HG02973 (cell line): ENCODE data around the gene ATF1.
"Not testable (repeated sequence)": the region's sequence is repeated elsewhere in the genome, so short reads cannot be mapped to it uniquely, and the experiment has no call there.

Experiments used
- ATAC-seq: cut with Tn5 transposase; IDR thresholded peaks from one replicate; pipeline ENCODE4 v1.9.1; 2021; ENCODE audit warnings: moderate library complexity; ENCODE audit not compliant: unreplicated experiment

The ATF1 gene

GRCh38 chr12:50751948-50752721, 11.8 kb upstream of the ATF1 start:
- no peak for ATAC-seq

GRCh38 chr12:50753232-50753769, 10.6 kb upstream of the ATF1 start:
- ATAC-seq: no peak

GRCh38 chr12:50764286-50765094, 589 bp downstream of the ATF1 start:
- ATAC-seq: peak; percentile 35

GRCh38 chr12:50765095-50765911, 1.4 kb downstream of the ATF1 start:
- ATAC-seq: no peak

GRCh38 chr12:50768391-50768790, 4.5 kb downstream of the ATF1 start:
- no peak for ATAC-seq

GRCh38 chr12:50768813-50769212, 4.9 kb downstream of the ATF1 start:
- not testable (repeated sequence) for ATAC-seq

- no peak for ATAC-seq
These were observed 7.5 kb downstream of the ATF1 start for GRCh38 chr12:50771409-50771808.

GRCh38 chr12:50772470-50772869, 8.6 kb downstream of the ATF1 start:
- no peak for ATAC-seq

- no peak for ATAC-seq
These were observed 9.0 kb downstream of the ATF1 start for GRCh38 chr12:50772877-50773276.

GRCh38 chr12:50775251-50775650, 11.3 kb downstream of the ATF1 start:
- ATAC-seq: no peak

- ATAC-seq: no peak
These were observed 13.1 kb downstream of the ATF1 start for GRCh38 chr12:50776749-50777728.

- no peak for ATAC-seq
These were observed 15.0 kb downstream of the ATF1 start for GRCh38 chr12:50778663-50779590.

GRCh38 chr12:50780013-50780412, 16.1 kb downstream of the ATF1 start:
- ATAC-seq: no peak

GRCh38 chr12:50784501-50784900, 20.6 kb downstream of the ATF1 start:
- no peak for ATAC-seq

GRCh38 chr12:50785406-50786001, 21.6 kb downstream of the ATF1 start:
- no peak for ATAC-seq

- no peak for ATAC-seq
These were observed 22.8 kb downstream of the ATF1 start for GRCh38 chr12:50786498-50787231.

GRCh38 chr12:50787618-50788017, 23.7 kb downstream of the ATF1 start:
- ATAC-seq: no peak

- no peak for ATAC-seq
These were observed 24.7 kb downstream of the ATF1 start for GRCh38 chr12:50788561-50788960.
